ENCODE data around the gene GATA5.

DNA sequence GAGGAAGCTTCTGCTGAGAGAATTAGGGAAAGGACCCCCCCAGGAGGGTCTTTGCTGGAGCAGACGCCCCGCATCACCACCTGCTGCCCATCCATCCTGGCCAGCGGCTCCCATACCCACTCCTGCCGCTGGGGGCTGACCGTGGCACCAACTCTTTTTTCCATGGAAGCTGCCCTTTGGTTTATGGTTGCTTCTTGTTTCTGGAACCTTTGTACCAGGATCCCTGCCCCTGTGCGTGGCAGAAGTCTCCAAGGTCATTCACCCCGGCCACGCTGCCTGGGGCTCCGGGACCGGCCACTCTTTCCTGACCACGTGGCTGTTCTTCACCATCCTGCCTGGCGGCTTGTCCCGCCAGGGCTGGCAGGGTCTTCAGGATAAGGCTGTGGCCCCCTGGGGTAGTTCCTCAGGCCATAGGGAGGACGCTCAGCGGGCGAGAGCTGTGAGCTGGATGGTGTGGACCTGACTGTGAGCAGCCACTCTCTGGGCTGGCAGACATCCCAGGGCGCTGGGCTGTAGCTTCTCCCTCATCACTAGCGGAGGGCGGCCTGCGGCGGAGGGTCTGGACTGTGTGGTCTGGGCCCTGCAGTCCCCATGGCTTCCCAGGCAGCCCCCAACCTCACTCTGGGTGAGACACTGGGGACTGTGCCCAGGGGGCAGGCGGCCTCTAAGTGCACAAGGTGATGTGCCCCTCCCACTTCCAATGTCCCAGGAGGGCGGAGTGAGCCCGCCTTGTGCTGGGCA lies 25.7 kb downstream of the GATA5 start:
- TF ChIP-seq, protein P1, sequence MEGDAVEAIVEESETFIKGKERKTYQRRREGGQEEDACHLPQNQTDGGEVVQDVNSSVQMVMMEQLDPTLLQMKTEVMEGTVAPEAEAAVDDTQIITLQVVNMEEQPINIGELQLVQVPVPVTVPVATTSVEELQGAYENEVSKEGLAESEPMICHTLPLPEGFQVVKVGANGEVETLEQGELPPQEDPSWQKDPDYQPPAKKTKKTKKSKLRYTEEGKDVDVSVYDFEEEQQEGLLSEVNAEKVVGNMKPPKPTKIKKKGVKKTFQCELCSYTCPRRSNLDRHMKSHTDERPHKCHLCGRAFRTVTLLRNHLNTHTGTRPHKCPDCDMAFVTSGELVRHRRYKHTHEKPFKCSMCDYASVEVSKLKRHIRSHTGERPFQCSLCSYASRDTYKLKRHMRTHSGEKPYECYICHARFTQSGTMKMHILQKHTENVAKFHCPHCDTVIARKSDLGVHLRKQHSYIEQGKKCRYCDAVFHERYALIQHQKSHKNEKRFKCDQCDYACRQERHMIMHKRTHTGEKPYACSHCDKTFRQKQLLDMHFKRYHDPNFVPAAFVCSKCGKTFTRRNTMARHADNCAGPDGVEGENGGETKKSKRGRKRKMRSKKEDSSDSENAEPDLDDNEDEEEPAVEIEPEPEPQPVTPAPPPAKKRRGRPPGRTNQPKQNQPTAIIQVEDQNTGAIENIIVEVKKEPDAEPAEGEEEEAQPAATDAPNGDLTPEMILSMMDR (IDR thresholded peaks at IDR 0.05): no peak
- no peak for TF ChIP-seq EP300 (IDR thresholded peaks at IDR 0.05)
- TF ChIP-seq POLR2A (IDR thresholded peaks at IDR 0.05; ENCODE audit: low read depth): no peak
- TF ChIP-seq POLR2AphosphoS5 (IDR thresholded peaks at IDR 0.05): no peak

Data from esophagus muscularis mucosa (tissue), 4 donors.